HG03575 (cell line): ENCODE data around the gene KIF13A.
"Not testable (repeated sequence)": the region's sequence is repeated elsewhere in the genome, so short reads cannot be mapped to it uniquely, and the experiment has no call there.

ENCODE experiments used
- ATAC-seq: cut with Tn5 transposase; IDR thresholded peaks from one replicate; pipeline ENCODE4 v1.9.1; 2021; ENCODE audit not compliant: unreplicated experiment, insufficient number of reproducible peaks, low FRiP score; ENCODE audit errors: extremely low read depth

Gene KIF13A

DNA sequence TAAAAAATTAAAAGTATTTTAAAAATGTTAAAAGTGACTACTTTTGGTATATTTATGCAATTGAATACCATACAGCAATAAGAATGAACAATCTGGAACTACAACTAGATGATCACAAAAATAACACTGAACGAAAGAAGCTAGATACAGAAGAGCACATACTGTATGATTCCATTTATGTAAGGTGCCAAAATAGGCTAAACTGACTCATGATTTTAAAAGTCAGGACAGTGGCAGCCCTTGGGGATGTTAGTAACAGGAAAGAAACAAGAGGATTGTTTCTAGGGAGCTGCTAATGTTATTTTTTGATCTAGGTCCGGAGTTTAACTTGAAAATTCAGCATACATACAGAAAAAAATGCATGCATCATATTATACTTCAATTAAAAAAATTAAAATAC is 42.3 kb downstream of the KIF13A start:
- no peak for ATAC-seq

DNA sequence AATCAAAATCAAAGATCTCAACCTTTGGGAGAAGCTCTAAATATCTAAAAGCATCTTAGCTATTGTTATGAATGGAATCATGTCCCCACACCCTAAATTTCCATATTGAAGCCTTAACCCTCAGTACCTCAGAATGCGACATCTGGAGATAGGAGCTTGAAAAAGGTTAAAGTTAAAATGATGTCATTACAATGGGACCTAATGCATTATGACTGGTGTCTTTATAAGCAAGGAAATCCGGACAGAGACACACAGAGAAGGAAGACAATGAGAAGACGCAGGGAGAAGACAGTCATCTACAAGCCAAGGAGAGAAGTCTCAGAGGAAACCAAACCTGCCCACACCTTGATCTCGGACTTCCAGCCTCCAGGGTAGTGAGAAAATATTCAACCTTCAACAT is 46.1 kb downstream of the KIF13A start:
- no peak for ATAC-seq

DNA sequence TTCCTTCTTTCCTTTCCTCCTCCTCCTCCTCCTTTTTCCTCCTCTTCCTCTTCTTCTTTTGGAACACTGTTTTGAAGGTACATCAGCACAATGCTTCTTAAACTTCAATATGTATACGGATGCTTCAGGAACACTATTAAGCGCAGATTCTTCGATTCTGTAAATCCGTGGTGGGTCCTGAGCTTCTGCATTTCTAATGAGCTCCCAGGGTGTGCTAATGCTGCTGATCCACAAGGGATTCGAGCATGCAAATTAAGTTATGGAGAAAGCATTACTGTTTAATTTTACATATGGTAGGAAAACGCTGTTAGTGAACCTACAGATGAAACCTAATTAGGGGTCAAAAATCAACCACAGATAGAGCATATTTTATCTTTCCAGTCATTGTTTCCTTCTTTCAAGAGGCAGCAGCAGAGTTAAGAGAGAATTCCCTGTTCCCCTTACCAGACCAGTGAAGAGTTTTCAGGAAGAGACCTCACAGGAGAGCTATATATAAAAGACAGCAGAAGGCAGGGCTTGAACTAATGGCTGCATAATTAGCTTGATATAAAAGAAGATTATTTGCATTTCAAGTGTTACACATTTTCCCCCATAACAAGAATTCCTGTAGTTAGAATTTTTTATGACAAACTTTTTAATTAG is 47.2 kb downstream of the KIF13A start:
- no peak for ATAC-seq

DNA sequence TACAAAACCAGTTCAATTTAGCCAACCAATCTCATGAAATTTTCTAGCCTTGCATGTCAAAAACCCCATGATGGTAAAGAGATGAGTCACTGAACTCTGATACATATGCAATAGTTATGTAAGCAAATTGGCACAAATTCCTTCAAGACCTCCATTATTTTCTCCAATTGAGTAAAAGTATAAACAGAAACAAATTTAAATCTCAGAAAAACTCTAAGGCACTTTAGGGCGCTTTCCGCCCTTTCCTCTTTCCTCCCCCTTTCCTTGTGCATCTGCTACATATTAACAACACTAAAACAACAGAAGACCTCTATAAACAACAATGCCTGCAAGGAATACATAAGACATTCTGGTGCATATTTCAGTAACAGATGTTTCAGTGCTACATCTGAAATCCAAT is 48.5 kb downstream of the KIF13A start:
- ATAC-seq: no peak

- ATAC-seq: no peak
These were observed 52.0 kb downstream of the KIF13A start for GRCh38 chr6:17935188-17936149.

GRCh38 chr6:17933716-17934115 is 53.7 kb downstream of the KIF13A start:
- ATAC-seq: no peak

DNA sequence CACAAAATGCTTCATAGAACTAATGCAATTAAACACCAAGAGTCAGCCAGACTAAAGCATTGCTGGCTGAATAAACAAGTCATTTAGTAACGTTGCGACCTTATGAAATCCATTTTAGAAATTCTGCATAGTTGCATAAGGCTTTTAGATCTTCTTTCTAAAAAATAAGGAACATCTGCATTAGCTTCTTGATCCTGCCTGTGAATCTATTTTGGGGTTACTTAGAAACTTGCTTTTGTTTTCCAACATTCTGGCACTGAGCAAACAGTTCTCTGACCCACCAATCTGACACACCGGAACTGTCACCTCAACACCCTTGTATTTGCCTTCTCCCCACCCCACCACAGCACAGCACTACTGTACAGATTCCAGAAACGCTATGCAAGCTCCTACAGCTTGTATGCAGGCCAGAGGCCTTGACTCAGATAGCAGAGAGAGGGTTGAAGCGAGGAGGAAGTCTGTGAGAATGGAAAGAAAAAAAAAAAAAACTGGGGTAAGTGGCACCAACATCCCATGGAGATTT is 55.0 kb downstream of the KIF13A start:
- ATAC-seq: no peak

DNA sequence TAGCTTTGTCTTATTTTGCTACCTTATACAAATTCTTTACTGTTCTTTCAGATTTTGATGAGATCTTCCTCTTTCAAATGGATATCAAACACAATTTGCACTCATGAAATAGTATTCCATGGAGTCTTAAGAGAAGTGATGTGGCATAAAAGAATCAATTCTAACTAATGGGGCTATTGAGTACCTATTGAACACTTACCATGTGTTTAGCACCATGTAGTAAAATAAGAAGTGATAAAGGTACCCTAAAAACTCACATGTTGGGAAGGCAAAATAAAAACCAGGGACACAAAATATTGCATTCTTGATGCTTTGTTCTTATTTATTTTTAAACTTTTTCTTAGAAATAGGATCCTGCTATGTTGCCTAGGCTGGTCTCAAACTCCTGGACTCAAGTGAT is 56.2 kb downstream of the KIF13A start:
- ATAC-seq: no peak

GRCh38 chr6:17930321-17930993 is 57.0 kb downstream of the KIF13A start:
- no peak for ATAC-seq

GRCh38 chr6:17928514-17929430 is 58.7 kb downstream of the KIF13A start:
- no peak for ATAC-seq

GRCh38 chr6:17927705-17928104 is 59.7 kb downstream of the KIF13A start:
- ATAC-seq: no peak

DNA sequence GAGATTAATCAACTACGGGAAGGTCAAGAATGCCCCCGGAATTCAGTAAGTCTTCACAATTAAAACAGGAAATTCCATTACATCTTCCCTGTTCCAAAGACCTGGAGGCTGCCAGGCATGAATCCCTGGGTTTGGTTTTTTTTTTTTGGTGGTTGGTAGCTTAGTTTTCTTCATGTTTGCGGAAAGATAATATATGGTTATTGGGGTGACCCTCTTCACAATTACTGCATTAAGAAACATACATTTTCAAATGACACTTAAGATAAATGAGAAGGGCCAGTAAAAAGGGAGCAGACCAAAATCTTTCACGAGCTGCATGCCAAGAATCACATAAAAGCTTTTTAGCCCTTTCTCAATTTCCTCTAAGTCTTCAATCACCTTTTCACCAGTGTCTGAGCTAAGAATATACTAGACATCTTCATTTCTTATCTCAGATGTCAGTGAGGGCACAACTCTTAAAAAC is 64.0 kb downstream of the KIF13A start:
- no peak for ATAC-seq

- no peak for ATAC-seq
These were observed 66.0 kb downstream of the KIF13A start for GRCh38 chr6:17921454-17921853.

DNA sequence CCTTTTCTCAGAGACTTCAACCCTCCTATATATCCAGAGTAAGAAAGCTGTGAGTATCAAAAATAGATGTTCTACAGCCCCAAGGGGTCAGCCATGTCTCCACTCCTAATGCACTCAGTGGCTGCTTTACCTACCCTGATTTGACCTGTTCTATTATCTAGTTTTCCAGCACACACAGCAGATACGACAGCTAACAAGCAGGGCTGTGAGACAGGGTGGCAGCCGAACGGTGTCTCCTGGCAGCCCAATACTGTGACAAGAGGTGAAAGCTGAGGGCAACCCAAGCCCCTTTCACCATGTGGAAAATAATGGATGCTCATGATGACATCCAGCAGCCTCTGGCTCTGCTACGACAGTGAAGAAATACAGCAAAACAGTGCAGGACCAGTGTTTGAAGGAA is 67.9 kb downstream of the KIF13A start:
- ATAC-seq: no peak

GRCh38 chr6:17917837-17918763 is 69.3 kb downstream of the KIF13A start:
- ATAC-seq: no peak

DNA sequence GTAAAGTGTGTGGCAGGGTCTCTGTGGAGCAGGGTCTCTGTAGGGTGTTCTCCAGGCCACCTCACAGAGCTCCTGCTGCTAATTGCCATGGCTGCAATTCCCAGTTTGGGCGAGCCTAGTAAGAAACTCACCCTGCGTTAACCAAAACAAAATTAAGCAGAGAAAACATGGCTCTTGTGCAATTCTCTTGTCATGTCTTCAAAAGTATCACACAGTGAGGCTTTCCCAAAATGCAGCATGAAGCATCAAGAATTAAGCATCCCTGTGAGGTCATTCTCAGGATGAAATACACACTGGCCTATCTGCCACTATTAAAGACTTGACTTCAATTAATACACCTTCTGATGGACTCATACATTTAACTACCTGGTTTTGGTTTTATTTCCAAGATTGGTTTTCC is 72.8 kb downstream of the KIF13A start:
- ATAC-seq: no peak

- no peak for ATAC-seq
These were observed 74.9 kb downstream of the KIF13A start for GRCh38 chr6:17912521-17912920.

DNA sequence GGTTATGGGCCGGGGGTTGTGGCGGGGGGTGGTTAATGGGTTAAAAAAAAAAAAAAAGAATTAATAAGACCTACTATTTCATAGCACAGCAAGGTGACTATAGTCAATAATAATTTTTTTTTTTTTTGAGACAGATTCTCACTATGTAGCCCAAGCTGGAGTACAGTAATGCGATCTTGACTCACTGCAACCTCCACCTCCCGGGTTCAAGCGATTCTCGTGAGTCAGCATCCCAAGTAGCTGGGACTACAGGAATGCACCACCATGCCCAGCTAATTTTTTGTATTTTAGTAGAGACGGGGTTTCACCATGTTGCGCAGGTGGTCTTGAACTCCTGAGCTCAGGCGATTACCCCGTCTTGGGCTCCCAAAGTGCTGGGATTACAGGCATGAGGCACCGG is 75.8 kb downstream of the KIF13A start:
- not testable (repeated sequence) for ATAC-seq
